Peyer's patch (tissue), 4 donors: Measurements from ENCODE around the gene PELI2. TPM values are rescaled to one million over a fixed set of nuclear protein-coding genes. Genes with fewer than 3 reads are reported as not detected.

ENCODE experiments used
- DNase-seq, 3 donors: peaks; one replicate each; pipeline ENCODE4 v3.0.0-alpha.2; 2017 to 2019
- H3K27ac ChIP-seq, 4 donors: fragments of 200-600 bp; sonication (generic); one replicate each; pipeline ENCODE4 v1.5.1; 2016 to 2019
- H3K27me3 ChIP-seq, 2 donors: fragments of 200-600 bp; sonication (generic); one replicate each; pipeline ENCODE4 v1.5.1; 2019
- H3K36me3 ChIP-seq, 3 donors: fragments of 200-600 bp; sonication (generic); one replicate each; pipeline ENCODE4 v1.5.1; 2016 to 2019
- H3K4me1 ChIP-seq, 4 donors: fragments of 200-600 bp; sonication (generic); one replicate each; pipeline ENCODE4 v1.5.1; 2016 to 2019
- H3K4me3 ChIP-seq, 4 donors: fragments of 200-600 bp; sonication (generic); 1 replicate in 3 of 4; 2 replicates in 1 of 4; pipeline ENCODE4 v1.5.1; 2016 to 2019; ENCODE audit warnings: mild to moderate bottlenecking in 1 of 4
- H3K9me3 ChIP-seq, 4 donors: fragments of 200-600 bp; sonication (generic); one replicate each; pipeline ENCODE4 v1.5.1; 2016 to 2019; ENCODE audit warnings: mild to moderate bottlenecking in 1 of 4
- POLR2A ChIP-seq, 2 donors: fragments of 450-650 bp; IDR thresholded peaks; one replicate each; pipeline ENCODE4 v1.5.1; 2017; ENCODE audit warnings: antibody characterized with exemption in 2 of 2, mild to moderate bottlenecking in 2 of 2, moderate library complexity in 2 of 2
- total RNA-seq, 4 donors: library from RNA; depleted of rRNA; stranded (reverse); fragments of >200 nt; gene quantifications; one replicate each; pipeline ENCODE4 v1.1.0, GENCODE V29; 2016
- TF ChIP-seq, protein P1 (sequence below), 6 experiments: fragments of 450-650 bp in 4 of 6; fragments of 200-600 bp in 2 of 6; sonication (generic) in 1 of 6; IDR thresholded peaks; one replicate each; pipeline ENCODE4 v1.5.1; 2017 to 2019; ENCODE audit warnings: antibody characterized with exemption in 6 of 6, mild to moderate bottlenecking in 3 of 6, moderate library complexity in 1 of 6

Gene PELI2
- total RNA-seq, 4 donors from 2014 or later = 15.2 to 28.9 (median 18.6) TPM

DNA sequence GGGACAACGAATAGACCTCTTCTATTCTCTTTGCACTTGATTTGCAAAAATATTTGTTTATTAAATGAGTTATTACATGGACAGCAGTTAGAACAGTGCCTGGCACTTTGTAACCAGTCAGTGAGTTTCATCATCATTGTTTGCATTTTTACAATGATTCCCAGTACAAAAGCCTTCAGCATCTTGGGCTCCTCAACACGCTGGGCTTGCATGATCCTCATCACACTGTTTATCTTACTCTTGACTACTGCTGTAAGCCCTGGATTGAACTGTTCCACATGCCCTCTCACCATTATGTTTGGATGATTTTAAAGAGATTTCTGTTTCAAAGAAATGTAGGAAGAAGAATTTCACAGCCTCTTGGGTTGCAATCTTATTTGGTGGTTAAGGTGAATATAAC is 204.3 kb downstream of the PELI2 start:
- H3K27ac ChIP-seq = no peak overlapping the region
- H3K4me3 ChIP-seq = no peak overlapping the region
- TF ChIP-seq, protein P1, sequence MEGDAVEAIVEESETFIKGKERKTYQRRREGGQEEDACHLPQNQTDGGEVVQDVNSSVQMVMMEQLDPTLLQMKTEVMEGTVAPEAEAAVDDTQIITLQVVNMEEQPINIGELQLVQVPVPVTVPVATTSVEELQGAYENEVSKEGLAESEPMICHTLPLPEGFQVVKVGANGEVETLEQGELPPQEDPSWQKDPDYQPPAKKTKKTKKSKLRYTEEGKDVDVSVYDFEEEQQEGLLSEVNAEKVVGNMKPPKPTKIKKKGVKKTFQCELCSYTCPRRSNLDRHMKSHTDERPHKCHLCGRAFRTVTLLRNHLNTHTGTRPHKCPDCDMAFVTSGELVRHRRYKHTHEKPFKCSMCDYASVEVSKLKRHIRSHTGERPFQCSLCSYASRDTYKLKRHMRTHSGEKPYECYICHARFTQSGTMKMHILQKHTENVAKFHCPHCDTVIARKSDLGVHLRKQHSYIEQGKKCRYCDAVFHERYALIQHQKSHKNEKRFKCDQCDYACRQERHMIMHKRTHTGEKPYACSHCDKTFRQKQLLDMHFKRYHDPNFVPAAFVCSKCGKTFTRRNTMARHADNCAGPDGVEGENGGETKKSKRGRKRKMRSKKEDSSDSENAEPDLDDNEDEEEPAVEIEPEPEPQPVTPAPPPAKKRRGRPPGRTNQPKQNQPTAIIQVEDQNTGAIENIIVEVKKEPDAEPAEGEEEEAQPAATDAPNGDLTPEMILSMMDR (IDR thresholded peaks at IDR 0.05) = no peak
- TF ChIP-seq POLR2A (IDR thresholded peaks at IDR 0.05) = no peak
- no peaks in the 10 kb centered on the region for H3K9me3 ChIP-seq
- H3K4me1 ChIP-seq = no peaks in the 10 kb centered on the region
- no peaks in the 10 kb centered on the region for H3K27me3 ChIP-seq
- H3K36me3 ChIP-seq = no peaks in the 10 kb centered on the region
- no peak for DNase-seq

DNA sequence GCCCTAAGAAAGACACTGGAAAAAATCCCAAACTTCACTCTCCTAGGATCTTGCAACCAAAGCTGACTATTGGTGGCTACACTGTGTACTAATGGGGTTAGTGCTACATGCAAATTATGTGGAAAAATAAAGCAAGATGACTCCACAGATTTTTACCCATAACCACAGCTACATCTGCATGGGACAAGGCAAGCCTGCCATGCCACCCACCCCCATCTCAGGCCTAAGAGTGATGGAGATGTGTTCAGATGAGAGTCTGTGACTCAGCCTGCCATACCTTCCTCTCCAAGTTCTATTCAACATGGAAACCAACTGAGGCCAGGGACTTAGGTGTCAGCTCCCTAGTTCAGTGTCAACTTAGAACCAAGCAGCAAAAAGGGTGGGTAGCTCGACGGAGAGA is 206.2 kb downstream of the PELI2 start:
- H3K27ac ChIP-seq = no peak overlapping the region
- H3K4me1 ChIP-seq = no peaks in the 10 kb centered on the region
- no peak for TF ChIP-seq POLR2A (IDR thresholded peaks at IDR 0.05)
- TF ChIP-seq, protein P1 (IDR thresholded peaks at IDR 0.05) = no peak
- DNase-seq = no peak
- no peaks in the 10 kb centered on the region for H3K36me3 ChIP-seq
- no peak overlapping the region for H3K4me3 ChIP-seq
- H3K27me3 ChIP-seq = no peaks in the 10 kb centered on the region
- H3K9me3 ChIP-seq = no peaks in the 10 kb centered on the region

DNA sequence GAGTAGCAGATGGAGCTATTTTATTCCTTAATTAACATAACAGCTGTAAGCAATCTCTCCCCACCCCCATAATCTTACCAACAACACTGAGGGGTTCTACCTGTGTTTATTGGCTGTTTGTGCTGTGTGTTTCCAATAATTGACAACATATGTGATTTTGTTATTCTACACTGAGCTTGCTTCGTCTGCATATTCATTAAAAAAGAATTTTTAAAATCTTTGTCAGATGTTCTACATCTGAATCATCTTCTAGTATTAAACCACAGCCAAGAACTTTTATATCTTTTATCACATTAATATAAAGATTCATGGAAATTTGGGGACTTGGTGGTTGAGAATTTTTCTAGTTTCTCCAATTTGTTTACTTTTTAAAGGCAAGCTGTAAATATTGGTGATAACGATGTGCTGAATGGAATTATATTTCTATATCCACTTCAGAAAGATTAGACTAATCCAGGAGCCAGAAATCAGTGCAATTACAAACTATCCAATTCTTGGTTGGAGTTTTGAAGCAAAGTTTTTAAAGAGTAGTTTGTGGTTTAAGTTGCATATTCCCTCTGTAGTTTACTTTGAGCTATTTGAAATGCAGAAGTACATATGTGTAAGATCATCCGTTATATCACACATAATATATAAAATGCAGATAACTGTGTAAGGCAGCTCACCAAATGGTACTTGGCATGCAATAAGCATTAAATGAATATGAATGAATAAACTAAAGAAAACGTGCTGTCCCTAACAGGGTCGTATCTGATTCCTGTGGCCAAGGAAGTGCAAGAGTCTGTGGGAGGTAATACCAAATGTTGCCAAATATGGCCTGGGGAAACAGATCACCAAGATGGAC is 206.9 kb downstream of the PELI2 start:
- H3K36me3 ChIP-seq = no peaks in the 10 kb centered on the region

DNA sequence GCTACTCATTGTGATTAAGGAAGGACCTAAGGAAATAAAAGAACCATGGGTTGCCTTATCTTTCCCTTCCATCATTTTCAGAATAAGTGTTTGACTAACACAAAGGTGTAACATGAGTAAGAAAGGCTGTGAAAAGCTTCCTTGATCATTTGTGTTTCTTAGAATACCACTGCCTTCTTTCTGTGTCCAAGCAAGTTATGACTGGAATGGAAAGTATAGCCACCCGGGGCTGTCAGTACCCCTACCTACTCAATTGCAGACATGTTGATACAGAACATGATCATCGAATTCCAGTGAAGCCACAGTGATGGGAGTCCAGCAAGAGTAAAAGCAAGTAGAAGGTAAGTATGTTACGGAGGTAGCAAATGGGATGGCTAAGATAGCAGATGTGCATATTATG is 209.8 kb downstream of the PELI2 start:
- Histone ChIP-seq H3K9me3 (no peaks in the 10 kb centered on the region), H3K27me3 (no peaks in the 10 kb centered on the region), H3K36me3 (no peaks in the 10 kb centered on the region), H3K4me3 (no peak overlapping the region), H3K27ac (no peak overlapping the region), H3K4me1 (peaks cover 0 to 2% (median 0%) of the 10 kb centered on the region in 4 donors)
- no peak for DNase-seq
- TF ChIP-seq, protein P1 (IDR thresholded peaks at IDR 0.05) = no peak
- no peak for TF ChIP-seq POLR2A (IDR thresholded peaks at IDR 0.05)

More for the DNA sequence above, 206.9 kb downstream of the PELI2 start:
- Histone ChIP-seq H3K4me3 (no peak overlapping the region), H3K27me3 (no peaks in the 10 kb centered on the region), H3K4me1 (no peaks in the 10 kb centered on the region), H3K9me3 (no peaks in the 10 kb centered on the region), H3K27ac (no peak overlapping the region)
- TF ChIP-seq, protein P1 (IDR thresholded peaks at IDR 0.05) = no peak
- TF ChIP-seq POLR2A (IDR thresholded peaks at IDR 0.05) = no peak
- DNase-seq = no peak

DNA sequence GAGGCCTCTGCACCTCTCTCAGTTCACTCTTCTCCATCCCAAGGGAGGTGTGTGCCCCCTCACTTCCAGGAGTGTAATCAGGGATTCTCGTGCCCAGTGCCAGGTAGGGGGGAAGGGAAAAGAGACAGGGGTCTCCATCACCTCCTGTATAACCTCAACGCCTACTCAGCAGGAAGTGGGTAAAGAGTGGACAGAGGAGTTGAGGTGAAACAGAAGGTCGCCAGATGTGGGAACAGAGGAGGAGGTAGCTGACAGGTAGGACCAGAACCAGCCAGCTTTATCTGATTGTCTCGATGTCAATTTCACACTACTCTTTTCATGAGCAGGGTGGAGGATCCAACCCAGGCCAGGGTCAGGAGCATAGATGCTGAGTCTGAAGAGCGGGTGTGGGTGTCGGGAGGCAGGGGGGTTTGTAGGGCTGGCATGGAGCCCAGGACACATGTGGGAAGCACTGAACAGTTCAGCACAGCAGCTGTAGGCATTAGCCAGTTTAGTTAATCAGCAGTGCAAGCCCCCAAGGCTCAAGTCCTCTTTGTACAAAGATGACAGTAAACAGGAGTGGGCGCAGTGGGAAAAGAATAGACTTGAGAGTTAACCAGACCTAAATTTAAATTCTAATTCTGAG is 213.5 kb downstream of the PELI2 start:
- Histone ChIP-seq H3K4me1 (peaks cover 0 to 8% (median 0%) of the 10 kb centered on the region in 4 donors), H3K27me3 (no peaks in the 10 kb centered on the region), H3K4me3 (no peak overlapping the region), H3K9me3 (no peaks in the 10 kb centered on the region), H3K27ac (no peak overlapping the region), H3K36me3 (no peaks in the 10 kb centered on the region)
- no peak for TF ChIP-seq POLR2A (IDR thresholded peaks at IDR 0.05)
- TF ChIP-seq, protein P1 (IDR thresholded peaks at IDR 0.05) = no peak
- DNase-seq = no peak
